A673 (cell line): Measurements from ENCODE around the gene DOCK10.

ENCODE experiments used
- EZH2 ChIP-seq: fragments of 200-600 bp; sonication (generic); IDR thresholded peaks from 2 replicates; pipeline ENCODE4 v1.6.1; 2017; ENCODE audit warnings: borderline replicate concordance, low read depth, mild to moderate bottlenecking, mixed read lengths, antibody characterized with exemption, low read length; ENCODE audit not compliant: poor library complexity, severe bottlenecking
- TF ChIP-seq, protein P1 (sequence below): fragments of 300-800, 200-600 bp; sonication (generic); conservative IDR thresholded peaks from 2 replicates; pipeline ENCODE4 v1.5.1; 2017; ENCODE audit warnings: low read depth, mild to moderate bottlenecking, antibody characterized with exemption, low read length, moderate library complexity, mixed read lengths

DNA sequence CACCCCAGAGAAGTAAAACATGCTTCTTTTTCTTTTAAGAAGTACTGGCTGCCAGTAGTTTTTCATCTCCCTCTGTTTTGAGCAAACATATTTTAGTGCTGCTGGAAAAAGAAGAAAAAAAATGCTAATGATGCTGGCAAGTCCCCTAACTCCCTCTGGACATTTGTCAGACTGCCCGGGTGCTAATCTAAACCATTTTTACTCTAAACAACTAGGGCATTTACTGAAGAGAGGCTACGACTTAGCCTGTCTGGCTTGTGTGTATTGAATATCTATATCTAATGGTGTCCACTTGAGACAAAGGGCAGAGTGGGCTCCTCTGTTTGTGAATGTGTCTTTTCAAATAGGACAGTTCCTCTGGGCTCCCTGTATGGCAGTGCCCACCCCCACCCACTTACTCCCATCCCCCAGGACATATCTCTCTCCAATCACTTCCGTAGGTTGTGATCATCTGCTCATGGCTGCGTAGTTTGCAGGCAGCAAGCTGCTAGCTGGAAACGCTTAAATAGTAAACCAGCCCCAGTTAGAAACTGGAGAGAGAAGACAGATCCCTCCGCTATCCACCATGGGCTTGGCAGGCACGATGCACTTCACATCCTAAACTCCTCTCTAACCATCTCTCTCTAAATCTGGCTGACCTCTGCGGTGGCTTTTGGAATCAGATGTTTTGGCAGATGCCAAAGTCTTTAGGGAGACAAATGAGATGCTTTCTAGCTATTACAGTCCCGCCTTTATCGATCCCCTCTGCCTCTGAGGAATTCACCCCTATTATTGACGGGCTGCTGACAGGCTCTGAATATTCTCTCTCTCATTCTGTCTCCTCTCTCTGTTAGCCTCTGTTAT, 58.3 kb downstream of the DOCK10 start:
- TF ChIP-seq, protein P1, sequence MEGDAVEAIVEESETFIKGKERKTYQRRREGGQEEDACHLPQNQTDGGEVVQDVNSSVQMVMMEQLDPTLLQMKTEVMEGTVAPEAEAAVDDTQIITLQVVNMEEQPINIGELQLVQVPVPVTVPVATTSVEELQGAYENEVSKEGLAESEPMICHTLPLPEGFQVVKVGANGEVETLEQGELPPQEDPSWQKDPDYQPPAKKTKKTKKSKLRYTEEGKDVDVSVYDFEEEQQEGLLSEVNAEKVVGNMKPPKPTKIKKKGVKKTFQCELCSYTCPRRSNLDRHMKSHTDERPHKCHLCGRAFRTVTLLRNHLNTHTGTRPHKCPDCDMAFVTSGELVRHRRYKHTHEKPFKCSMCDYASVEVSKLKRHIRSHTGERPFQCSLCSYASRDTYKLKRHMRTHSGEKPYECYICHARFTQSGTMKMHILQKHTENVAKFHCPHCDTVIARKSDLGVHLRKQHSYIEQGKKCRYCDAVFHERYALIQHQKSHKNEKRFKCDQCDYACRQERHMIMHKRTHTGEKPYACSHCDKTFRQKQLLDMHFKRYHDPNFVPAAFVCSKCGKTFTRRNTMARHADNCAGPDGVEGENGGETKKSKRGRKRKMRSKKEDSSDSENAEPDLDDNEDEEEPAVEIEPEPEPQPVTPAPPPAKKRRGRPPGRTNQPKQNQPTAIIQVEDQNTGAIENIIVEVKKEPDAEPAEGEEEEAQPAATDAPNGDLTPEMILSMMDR: no peak
- TF ChIP-seq EZH2: no peak
